Epithelial cell of esophagus (primary cell): ENCODE measurements around the gene FAM20C.

ENCODE experiments used
- DNase-seq: peaks from one replicate; pipeline ENCODE4 v3.0.0; 2010; ENCODE audit warnings: low read depth
- H3K4me3 ChIP-seq: 2 replicates; pipeline ENCODE4 v1.5.1; 2011; ENCODE audit warnings: mild to moderate bottlenecking, low read length, control low read depth
- TF ChIP-seq, protein P1 (sequence below): IDR thresholded peaks from 2 replicates; pipeline ENCODE4 v1.5.1; 2011; ENCODE audit warnings: low read depth, mild to moderate bottlenecking, low read length, control low read depth, inconsistent platforms; ENCODE audit not compliant: insufficient read depth; ENCODE audit errors: missing control alignments

The FAM20C gene

DNA sequence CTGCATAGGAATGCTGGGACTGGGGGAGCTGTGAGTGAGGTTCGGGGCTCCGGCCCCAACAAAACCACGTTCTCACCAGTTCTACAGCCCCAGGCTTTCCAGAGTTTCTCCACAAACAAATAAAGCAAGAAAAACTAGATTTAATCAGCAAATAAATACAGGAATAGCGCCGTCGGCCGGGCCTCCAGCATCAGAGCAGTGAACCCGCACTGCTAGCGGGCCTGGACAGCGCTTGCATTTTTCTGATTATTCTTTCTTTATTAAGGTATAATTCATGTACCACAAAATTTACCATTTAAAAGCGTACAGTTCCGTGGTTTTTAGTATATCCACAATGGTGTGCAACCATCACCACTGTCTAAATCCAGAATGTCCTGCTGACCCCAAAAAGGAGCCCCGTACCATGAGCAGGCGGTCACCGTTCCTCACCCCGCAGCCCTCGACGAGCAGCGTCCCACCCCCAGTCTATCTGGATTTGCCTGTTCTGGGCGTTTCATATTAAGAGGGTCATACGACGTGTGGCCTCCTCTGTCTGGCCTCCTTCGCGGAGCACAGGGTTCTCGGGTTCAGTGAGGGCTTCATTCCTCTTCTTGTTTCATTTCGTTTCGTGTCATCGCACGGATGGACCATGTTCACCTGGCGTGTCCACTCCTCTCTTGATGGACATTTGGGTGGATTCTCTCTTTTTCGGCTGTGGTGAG is 62.1 kb downstream of the FAM20C start:
- TF ChIP-seq, protein P1, sequence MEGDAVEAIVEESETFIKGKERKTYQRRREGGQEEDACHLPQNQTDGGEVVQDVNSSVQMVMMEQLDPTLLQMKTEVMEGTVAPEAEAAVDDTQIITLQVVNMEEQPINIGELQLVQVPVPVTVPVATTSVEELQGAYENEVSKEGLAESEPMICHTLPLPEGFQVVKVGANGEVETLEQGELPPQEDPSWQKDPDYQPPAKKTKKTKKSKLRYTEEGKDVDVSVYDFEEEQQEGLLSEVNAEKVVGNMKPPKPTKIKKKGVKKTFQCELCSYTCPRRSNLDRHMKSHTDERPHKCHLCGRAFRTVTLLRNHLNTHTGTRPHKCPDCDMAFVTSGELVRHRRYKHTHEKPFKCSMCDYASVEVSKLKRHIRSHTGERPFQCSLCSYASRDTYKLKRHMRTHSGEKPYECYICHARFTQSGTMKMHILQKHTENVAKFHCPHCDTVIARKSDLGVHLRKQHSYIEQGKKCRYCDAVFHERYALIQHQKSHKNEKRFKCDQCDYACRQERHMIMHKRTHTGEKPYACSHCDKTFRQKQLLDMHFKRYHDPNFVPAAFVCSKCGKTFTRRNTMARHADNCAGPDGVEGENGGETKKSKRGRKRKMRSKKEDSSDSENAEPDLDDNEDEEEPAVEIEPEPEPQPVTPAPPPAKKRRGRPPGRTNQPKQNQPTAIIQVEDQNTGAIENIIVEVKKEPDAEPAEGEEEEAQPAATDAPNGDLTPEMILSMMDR, result no peak
- H3K4me3 ChIP-seq, result no peak overlapping the region
- no peak for DNase-seq

- H3K4me3 ChIP-seq, result no peak overlapping the region
- DNase-seq, result no peak
- TF ChIP-seq, protein P1, result no peak
Measured at GRCh38 chr7:255038-255435, 62.7 kb downstream of the FAM20C start.

DNA sequence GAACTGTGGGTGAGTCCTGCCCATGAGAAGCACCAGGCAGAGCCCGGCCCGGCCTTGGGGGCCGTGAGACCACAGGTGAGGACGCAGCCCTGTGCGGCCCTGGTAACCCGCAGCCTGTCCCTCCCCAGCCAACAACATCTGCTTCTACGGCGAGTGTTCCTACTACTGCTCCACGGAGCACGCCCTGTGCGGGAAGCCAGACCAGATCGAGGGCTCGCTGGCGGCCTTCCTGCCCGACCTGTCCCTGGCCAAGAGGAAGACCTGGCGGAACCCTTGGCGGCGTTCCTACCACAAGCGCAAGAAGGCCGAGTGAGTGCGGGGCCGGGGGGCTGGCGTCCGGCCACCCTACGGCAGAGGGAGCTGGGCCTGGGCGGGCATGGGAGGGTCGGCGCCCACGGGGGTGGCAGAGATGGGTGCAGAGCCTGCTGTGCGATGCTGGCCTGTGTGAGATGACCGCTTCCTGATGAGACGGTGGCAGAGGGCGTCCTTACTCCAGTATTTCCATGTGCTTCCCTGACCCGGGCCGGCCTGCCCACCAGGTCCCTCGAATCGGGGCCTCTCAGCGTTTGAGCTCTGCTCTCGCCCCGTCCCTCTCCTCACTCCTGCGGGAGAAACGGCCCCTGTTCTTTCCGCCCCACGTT is 63.5 kb downstream of the FAM20C start:
- DNase-seq, result no peak
- TF ChIP-seq, protein P1, result no peak
- H3K4me3 ChIP-seq, result no peak overlapping the region

DNA sequence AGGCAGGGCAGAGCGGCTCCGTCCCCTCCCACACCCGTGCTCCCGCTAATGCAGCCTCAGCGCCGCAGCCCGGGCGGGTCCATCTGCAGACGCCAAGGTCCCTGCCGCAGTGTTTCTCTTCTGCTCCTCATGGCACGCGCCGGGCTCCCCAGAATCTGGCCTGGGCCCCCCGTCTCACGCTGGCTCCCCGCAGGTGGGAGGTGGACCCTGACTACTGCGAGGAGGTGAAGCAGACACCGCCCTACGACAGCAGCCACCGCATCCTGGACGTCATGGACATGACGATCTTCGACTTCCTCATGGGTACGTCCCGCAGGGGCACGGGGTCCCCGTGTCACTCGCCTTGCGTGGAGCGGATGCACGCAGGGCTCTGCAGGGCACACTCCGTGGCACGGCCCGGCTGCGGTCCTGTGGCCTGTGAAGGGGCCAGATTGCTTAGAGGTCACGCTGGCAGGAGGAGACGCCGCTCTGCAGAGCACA is 64.1 kb downstream of the FAM20C start:
- TF ChIP-seq, protein P1, result no peak

DNA sequence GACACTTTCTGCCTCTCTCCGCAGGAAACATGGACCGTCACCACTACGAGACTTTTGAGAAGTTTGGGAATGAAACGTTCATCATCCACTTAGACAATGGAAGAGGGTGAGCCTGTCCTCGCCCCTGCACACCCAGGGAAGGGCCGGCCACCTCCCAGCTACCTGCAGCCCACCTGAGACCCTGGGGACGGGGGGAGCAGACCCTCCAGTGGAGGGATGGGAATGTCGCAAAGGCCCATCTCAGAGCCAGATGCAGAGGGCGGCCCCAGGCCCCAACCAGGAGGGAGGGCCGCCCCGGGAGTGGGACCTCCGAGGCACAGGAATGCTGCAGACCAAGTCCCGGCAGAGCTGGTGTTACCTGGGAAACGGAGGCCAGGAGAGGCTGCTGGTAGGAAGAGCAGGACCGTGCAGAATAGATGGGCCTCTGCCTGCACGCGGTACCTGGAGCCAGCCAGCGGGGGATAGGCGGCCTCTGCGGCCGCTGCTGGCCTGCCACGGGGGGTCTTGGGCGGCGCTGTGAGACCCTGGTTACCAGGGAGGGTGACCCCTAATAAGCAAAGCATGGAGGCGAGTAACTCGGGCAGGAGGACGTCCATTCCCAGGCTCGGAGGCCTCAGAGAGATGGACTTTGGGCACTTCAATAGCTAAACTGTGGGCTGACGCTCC is 64.7 kb downstream of the FAM20C start:
- DNase-seq, result no peak
- no peak overlapping the region for H3K4me3 ChIP-seq
- TF ChIP-seq, protein P1, result no peak

More for the DNA sequence above, 64.1 kb downstream of the FAM20C start:
- no peak overlapping the region for H3K4me3 ChIP-seq
- no peak for DNase-seq

- TF ChIP-seq, protein P1, result no peak
- no peak for DNase-seq
Measured at GRCh38 chr7:257647-257992, 65.2 kb downstream of the FAM20C start.

More at GRCh38 chr7:257647-257992, 65.2 kb downstream of the FAM20C start:
- H3K4me3 ChIP-seq, result no peak overlapping the region
